Stimulated activated CD4-positive, alpha-beta T cell treated with anti-CD3 and anti-CD28 coated beads, TNF-alpha, amount 100 ng/mL, for 1 hour (primary cell): ENCODE data around the gene GLT1D1.
"Not testable (repeated sequence)": the region's sequence is repeated elsewhere in the genome, so short reads cannot be mapped to it uniquely, and the experiment has no call there.

ENCODE experiments used
- DNase-seq, 3 donors: peaks; one replicate each; pipeline ENCODE4 v3.0.0-alpha.2; 2020; ENCODE audit warnings: low read depth in 3 of 3, low spot score in 1 of 3

GLT1D1 gene

GRCh38 chr12:128820253-128820652 lies 33.0 kb upstream of the GLT1D1 start:
- no peak for DNase-seq

GRCh38 chr12:128820723-128821432 lies 32.4 kb upstream of the GLT1D1 start:
- DNase-seq = no peak

GRCh38 chr12:128823216-128823915 lies 29.9 kb upstream of the GLT1D1 start:
- DNase-seq = peak in 1 of 3 donors; percentile 8

- DNase-seq = peak; percentile 68 to 88 (median 76)
Measured at GRCh38 chr12:128823916-128824839, 29.1 kb upstream of the GLT1D1 start, which contains the start of gene SLC15A4. SLC15A4 (minus strand) TSS chr12:128823958; CDS start chr12:128823943, 15 bp downstream.

GRCh38 chr12:128825835-128826234 lies 27.4 kb upstream of the GLT1D1 start:
- DNase-seq = no peak

GRCh38 chr12:128827724-128828123 lies 25.6 kb upstream of the GLT1D1 start:
- no peak for DNase-seq

- DNase-seq = no peak
Measured at GRCh38 chr12:128829861-128830504, 23.3 kb upstream of the GLT1D1 start.

GRCh38 chr12:128830505-128830893 lies 22.8 kb upstream of the GLT1D1 start:
- DNase-seq = no peak

GRCh38 chr12:128833418-128833817 lies 19.9 kb upstream of the GLT1D1 start:
- no peak for DNase-seq

- not testable (repeated sequence) for DNase-seq
Measured at GRCh38 chr12:128839885-128840284, 13.4 kb upstream of the GLT1D1 start.

- DNase-seq = no peak
Measured at GRCh38 chr12:128840862-128841468, 12.3 kb upstream of the GLT1D1 start.

- DNase-seq = no peak
Measured at GRCh38 chr12:128842579-128842978, 10.7 kb upstream of the GLT1D1 start.

- no peak for DNase-seq
Measured at GRCh38 chr12:128843538-128843937, 9.7 kb upstream of the GLT1D1 start.

- DNase-seq = no peak
Measured at GRCh38 chr12:128844031-128844635, 9.1 kb upstream of the GLT1D1 start.

GRCh38 chr12:128846671-128847070 lies 6.6 kb upstream of the GLT1D1 start:
- not testable (repeated sequence) for DNase-seq

- DNase-seq = no peak
Measured at GRCh38 chr12:128848371-128848770, 4.9 kb upstream of the GLT1D1 start.

GRCh38 chr12:128849806-128850205 lies 3.5 kb upstream of the GLT1D1 start:
- DNase-seq = not testable (repeated sequence)

- no peak for DNase-seq
Measured at GRCh38 chr12:128850400-128850799, 2.9 kb upstream of the GLT1D1 start.

- DNase-seq = not testable (repeated sequence)
Measured at GRCh38 chr12:128851429-128851828, 1.8 kb upstream of the GLT1D1 start.
